BLaER1 treated with 17β-estradiol and CSF1 and Interleukin-3, amounts not matched to agents 10 nM and 100 nM (cell line): Measurements from ENCODE around the gene LGR4.

Source experiments
- H3K27ac ChIP-seq, 11 experiments: shearing (Covaris generic); formaldehyde crosslinking; 2 replicates each; pipeline ENCODE4 v1.8.1; 2022
- H3K27me3 ChIP-seq, 11 experiments: shearing (Covaris generic); formaldehyde crosslinking; 2 replicates each; pipeline ENCODE4 v1.8.1; 2022
- H3K36me3 ChIP-seq, 11 experiments: shearing (Covaris generic); formaldehyde crosslinking; 2 replicates each; pipeline ENCODE4 v1.8.1; 2022
- H3K4me1 ChIP-seq, 10 experiments: shearing (Covaris generic); formaldehyde crosslinking; 2 replicates each; pipeline ENCODE4 v1.8.1; 2022
- H3K4me2 ChIP-seq, 11 experiments: shearing (Covaris generic); formaldehyde crosslinking; 2 replicates each; pipeline ENCODE4 v1.8.1; 2022
- H3K4me3 ChIP-seq, 10 experiments: shearing (Covaris generic); formaldehyde crosslinking; 2 replicates each; pipeline ENCODE4 v1.8.1; 2022
- H3K9ac ChIP-seq, 11 experiments: shearing (Covaris generic); formaldehyde crosslinking; 2 replicates each; pipeline ENCODE4 v1.8.1; 2022
- H3K9me3 ChIP-seq, 11 experiments: shearing (Covaris generic); formaldehyde crosslinking; replicated peaks in 1 of 11; 2 replicates each; pipeline ENCODE4 v1.8.1; 2022
- H4K20me1 ChIP-seq, 11 experiments: shearing (Covaris generic); formaldehyde crosslinking; 2 replicates each; pipeline ENCODE4 v1.8.1; 2022
- Cebpa-rat ChIP-seq, 11 experiments: shearing (Covaris generic); IDR thresholded peaks; 2 replicates each; pipeline ENCODE4 v1.8.1; 2022

The LGR4 gene

DNA sequence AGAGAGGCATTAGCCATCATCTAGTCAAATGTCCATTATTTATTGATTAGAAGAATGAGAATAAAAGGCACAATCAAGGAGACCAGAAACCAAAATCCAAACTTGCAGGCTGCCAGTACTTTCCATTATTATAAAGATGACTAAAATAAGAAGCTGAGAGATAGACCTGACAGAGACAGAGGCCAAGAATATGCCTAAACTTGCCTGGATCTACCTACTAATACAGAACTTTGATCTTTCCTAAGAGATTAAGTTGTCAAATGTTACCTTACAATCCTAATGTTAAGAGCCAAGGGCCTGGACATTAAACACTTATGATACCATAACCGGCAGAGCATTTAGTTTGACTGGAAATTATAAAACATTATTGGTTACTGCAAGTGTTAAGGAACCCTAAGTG, 6.2 kb downstream of the LGR4 start:
- Histone ChIP-seq H3K9me3 (no peaks in the 10 kb centered on the region), H3K4me3 (no peak overlapping the region), H3K4me1 (peaks cover 9 to 36% (median 21%) of the 10 kb centered on the region in 10 experiments), H4K20me1 (0 out of 22 replicates have a peak, but pooled peaks cover 0 to 5% (median 0%) of the 10 kb centered on the region in 11 experiments), H3K9ac (no peak overlapping the region), H3K36me3 (no peaks in the 10 kb centered on the region), H3K27ac (no peak overlapping the region), H3K27me3 (peaks cover 0 to 15% (median 8%) of the 10 kb centered on the region in 11 experiments; a peak in 12 of 22 replicates), H3K4me2 (no peak overlapping the region)
- TF ChIP-seq Cebpa-rat (IDR thresholded peaks at IDR 0.05) = no peak

DNA sequence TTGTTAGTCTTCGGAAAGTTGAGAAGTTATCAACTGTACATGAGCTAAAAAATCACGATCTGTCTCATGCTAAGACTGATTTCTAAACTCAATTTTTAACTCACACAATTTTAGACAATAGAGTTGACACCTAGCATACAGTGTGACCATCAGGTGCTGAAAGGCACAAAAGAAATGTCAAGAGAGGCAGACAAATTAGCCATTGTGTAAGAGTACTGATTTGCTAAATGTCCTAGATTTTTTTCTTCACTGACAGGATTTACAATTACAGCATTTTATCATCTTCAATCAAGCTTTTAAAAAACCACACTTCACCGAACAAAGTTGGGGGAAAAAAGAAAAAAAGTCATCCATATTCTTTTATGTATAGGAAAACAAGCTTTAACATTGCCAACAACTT, 7.0 kb downstream of the LGR4 start:
- Histone ChIP-seq H3K27ac (no peak overlapping the region), H3K36me3 (no peaks in the 10 kb centered on the region), H3K4me3 (no peak overlapping the region), H3K4me1 (peaks cover 1 to 29% (median 14%) of the 10 kb centered on the region in 10 experiments), H4K20me1 (0 out of 22 replicates have a peak, but pooled peaks cover 0 to 5% (median 0%) of the 10 kb centered on the region in 11 experiments), H3K27me3 (peaks cover 0 to 8% (median 1%) of the 10 kb centered on the region in 11 experiments; a peak in 11 of 22 replicates), H3K9me3 (no peaks in the 10 kb centered on the region), H3K4me2 (no peak overlapping the region), H3K9ac (no peak overlapping the region)
- TF ChIP-seq Cebpa-rat (IDR thresholded peaks at IDR 0.05) = no peak

DNA sequence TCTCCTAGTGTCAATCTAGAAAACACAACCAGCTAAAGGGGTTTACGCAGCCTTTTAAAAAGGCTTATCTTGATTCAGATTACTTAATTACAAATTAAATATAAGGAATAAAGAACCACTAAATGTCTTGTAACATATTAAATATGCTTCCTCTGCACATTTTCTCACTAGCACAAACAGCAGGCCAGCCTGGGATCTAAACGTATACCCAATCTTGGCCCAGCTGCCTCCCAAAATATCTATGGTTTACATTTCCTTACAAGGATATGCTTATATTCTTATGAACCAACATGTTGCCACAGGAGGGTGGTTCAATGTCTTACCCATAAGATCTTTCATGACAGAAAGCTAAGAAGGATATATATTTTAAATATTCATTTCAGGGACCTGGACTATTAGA, 7.7 kb downstream of the LGR4 start:
- no peaks in the 10 kb centered on the region for H3K36me3 ChIP-seq
- H3K4me2 ChIP-seq = no peak overlapping the region
- no peaks in the 10 kb centered on the region for H3K9me3 ChIP-seq
- H3K4me3 ChIP-seq = no peak overlapping the region
- peaks cover 0 to 22% (median 10%) of the 10 kb centered on the region in 10 experiments; a peak in 11 of 20 replicates for H3K4me1 ChIP-seq
- no peak overlapping the region for H3K27ac ChIP-seq
- no peaks in the 10 kb centered on the region for H4K20me1 ChIP-seq
- 0 out of 22 replicates have a peak, but pooled peaks cover 0 to under 1% (median 0%) of the 10 kb centered on the region in 11 experiments for H3K27me3 ChIP-seq
- no peak for TF ChIP-seq Cebpa-rat (IDR thresholded peaks at IDR 0.05)
- H3K9ac ChIP-seq = no peak overlapping the region

DNA sequence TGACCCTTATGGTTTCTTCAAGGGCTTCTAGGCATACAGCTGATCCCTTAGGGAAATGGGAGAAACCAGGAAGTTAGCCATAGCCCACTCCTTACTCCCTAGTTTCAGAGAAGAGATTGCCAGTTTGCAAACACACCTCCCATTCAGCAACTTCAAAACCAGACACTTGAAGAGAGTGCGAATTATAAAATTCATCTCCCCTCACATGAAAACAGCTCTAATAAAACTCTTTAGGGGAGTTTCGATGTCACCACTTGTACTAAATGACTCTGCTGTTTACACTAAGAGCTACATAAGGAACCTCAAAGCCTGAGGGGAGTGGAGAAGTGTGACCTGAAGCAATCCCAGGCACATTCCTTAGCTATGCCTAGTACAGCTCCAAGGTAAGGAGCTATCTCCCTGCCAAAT, 8.3 kb downstream of the LGR4 start:
- Histone ChIP-seq H3K4me2 (no peak overlapping the region), H3K4me3 (no peak overlapping the region), H3K27ac (no peak overlapping the region), H3K36me3 (no peaks in the 10 kb centered on the region), H3K9me3 (no peaks in the 10 kb centered on the region), H3K9ac (no peak overlapping the region), H3K27me3 (no peaks in the 10 kb centered on the region), H4K20me1 (no peaks in the 10 kb centered on the region), H3K4me1 (peaks cover 0 to 16% (median 7%) of the 10 kb centered on the region in 10 experiments; a peak in 11 of 20 replicates)
- no peak for TF ChIP-seq Cebpa-rat (IDR thresholded peaks at IDR 0.05)

DNA sequence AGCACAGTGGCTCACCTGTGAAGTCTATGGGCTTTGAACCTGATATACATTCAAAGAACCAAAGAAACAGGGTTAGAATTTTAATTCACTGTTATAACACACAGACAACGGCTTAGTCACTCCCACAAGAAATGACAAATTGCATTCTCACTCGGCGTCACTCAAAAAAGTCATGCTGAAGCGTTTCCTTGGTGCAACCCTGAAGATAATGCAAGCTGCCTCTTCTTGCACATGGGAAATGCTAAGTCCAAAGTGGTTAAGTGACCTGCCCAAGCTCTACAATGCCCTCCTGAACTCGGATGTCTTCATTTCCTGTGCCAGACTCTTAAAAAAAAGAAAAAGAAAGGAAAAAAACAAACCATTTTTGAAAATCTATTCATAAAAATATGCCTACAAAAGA, 10.0 kb downstream of the LGR4 start:
- Histone ChIP-seq H3K4me3 (no peak overlapping the region), H3K27ac (no peak overlapping the region), H3K4me2 (no peak overlapping the region), H3K27me3 (no peaks in the 10 kb centered on the region), H4K20me1 (no peaks in the 10 kb centered on the region), H3K36me3 (no peaks in the 10 kb centered on the region), H3K4me1 (peaks cover 0 to 8% (median 0%) of the 10 kb centered on the region in 10 experiments; a peak in 2 of 20 replicates), H3K9ac (no peak overlapping the region), H3K9me3 (no peaks in the 10 kb centered on the region)
- TF ChIP-seq Cebpa-rat (IDR thresholded peaks at IDR 0.05) = no peak

DNA sequence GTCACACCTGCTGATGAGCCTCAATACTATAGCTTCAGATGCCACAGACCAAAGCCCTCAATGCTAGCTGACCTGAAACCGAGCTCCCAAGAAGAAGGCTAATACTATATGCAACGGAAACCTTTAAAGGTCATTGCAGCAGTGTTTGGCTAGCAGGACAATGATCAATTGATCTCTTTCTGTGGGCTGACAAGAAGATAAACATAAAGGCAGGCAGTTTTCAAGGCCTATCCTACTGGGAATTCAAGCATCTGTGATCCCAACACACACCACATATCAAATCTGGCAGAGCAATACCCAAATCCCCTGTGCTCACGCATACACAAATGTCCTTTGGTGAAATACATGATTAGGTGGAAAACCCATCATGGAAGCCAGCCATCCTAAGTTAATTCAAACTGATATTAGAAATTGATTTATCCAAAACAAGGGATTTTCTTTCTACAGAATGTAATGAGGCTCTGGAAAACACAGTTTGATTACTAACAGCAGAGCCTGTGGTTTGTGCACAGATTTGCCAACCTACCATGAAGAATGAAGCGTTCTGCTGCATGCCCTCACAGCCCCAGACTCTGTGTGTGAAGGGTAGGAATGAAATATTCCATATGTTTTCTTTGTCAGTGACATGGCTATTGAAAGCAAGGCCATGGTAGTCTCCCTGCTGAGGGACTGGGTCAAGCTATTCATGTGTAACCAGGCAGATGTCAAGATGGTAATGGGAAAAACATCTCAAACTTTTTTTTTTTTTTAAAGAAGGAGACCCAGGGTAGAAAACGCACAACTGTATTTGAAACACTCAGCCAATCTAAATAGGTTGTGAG, 12.2 kb downstream of the LGR4 start:
- no peak overlapping the region for H3K9ac ChIP-seq
- H3K27ac ChIP-seq = no peak overlapping the region
- no peaks in the 10 kb centered on the region for H4K20me1 ChIP-seq
- peaks cover 0 to 8% (median 0%) of the 10 kb centered on the region in 10 experiments; a peak in 2 of 20 replicates for H3K4me1 ChIP-seq
- 0 out of 22 replicates have a peak overlapping the region, but pooled peaks of 1 of the 11 experiments have one; percentile 3 for H3K4me2 ChIP-seq
- no peak overlapping the region for H3K4me3 ChIP-seq
- H3K9me3 ChIP-seq = no peaks in the 10 kb centered on the region
- H3K27me3 ChIP-seq = no peaks in the 10 kb centered on the region
- no peaks in the 10 kb centered on the region for H3K36me3 ChIP-seq
- TF ChIP-seq Cebpa-rat (IDR thresholded peaks at IDR 0.05) = no peak

DNA sequence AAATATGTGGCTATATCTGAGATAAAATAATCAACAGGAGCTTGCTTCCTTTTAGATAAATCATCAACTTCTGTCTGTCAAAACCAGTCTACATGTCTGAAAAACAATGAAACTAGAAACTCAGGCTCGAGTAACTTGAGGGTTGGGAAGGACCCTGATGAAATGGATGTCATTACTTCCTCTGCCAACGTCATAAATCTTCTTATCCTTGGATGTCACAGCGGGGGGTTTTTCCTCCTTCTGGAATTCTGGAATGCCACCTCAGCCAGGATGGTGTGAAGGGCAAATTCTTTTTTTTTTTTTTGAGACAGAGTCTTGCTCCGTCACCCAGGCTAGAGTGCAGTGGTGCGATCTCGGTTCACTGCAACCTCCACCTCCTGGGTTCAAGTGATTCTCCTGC, 13.4 kb downstream of the LGR4 start:
- TF ChIP-seq Cebpa-rat (IDR thresholded peaks at IDR 0.05) = no peak
- no peak overlapping the region for H3K4me3 ChIP-seq

DNA sequence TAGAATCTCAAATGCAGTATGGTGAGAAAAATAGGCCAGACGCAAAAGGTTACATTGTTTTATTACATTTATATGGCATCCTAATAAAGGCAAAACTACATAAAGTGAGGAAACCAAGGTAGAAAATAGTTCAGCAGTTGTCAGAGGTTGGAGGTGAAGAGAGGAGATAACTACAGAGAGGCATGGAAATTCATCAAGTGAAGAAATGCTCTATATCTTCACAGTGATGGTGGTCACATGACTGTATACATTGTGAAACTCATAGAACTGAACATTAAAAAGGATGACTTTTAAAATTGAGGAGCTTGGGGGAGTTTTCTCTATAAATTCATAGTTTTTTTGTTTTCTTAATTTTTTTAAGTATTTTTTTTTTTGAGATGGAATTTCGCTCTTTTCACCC, 14.4 kb downstream of the LGR4 start:
- Histone ChIP-seq H3K9ac (no peak overlapping the region), H3K4me2 (no peak overlapping the region), H3K4me3 (no peak overlapping the region), H4K20me1 (no peaks in the 10 kb centered on the region), H3K36me3 (no peaks in the 10 kb centered on the region), H3K4me1 (peaks cover 0 to 8% (median 0%) of the 10 kb centered on the region in 10 experiments; a peak in 2 of 20 replicates), H3K27ac (no peak overlapping the region), H3K9me3 (no peaks in the 10 kb centered on the region), H3K27me3 (no peaks in the 10 kb centered on the region)
- no peak for TF ChIP-seq Cebpa-rat (IDR thresholded peaks at IDR 0.05)

More for the DNA sequence above, 13.4 kb downstream of the LGR4 start:
- H3K27ac ChIP-seq = no peak overlapping the region
- H3K27me3 ChIP-seq = no peaks in the 10 kb centered on the region
- H3K4me2 ChIP-seq = no peak overlapping the region
- H3K9me3 ChIP-seq = no peaks in the 10 kb centered on the region
- H3K9ac ChIP-seq = no peak overlapping the region
- H3K36me3 ChIP-seq = no peaks in the 10 kb centered on the region
- no peaks in the 10 kb centered on the region for H4K20me1 ChIP-seq
- H3K4me1 ChIP-seq = peaks cover 0 to 8% (median 0%) of the 10 kb centered on the region in 10 experiments; a peak in 2 of 20 replicates

DNA sequence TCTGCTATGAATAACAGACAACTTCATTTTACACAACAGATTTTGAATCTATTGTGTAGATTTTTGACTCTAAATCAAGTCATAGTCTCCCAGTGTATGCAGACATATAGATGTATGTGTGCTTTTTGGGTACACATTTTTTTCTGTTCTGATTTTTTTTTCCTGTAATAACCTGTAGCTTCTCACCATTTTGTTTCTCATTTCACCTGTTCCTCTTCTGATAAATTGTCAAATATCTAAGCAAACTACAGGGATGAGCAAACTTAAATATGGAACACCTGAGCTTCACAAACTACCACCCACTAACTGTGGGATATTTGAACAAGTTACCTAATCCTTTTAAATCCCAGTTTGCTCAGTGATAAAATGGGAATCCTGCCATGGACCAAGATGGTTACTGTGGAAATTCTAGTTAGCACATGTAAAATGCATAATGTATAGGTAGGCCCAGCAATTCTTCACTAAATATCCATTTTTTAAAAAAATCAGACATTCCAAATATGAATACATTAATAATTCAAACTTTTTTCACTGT, 15.7 kb downstream of the LGR4 start:
- H3K9me3 ChIP-seq = no peaks in the 10 kb centered on the region
- H3K4me3 ChIP-seq = no peak overlapping the region
- no peak overlapping the region for H3K27ac ChIP-seq
- peaks cover 0 to 8% (median 0%) of the 10 kb centered on the region in 10 experiments; a peak in 2 of 20 replicates for H3K4me1 ChIP-seq
- TF ChIP-seq Cebpa-rat (IDR thresholded peaks at IDR 0.05) = no peak
- H3K36me3 ChIP-seq = no peaks in the 10 kb centered on the region
- H3K9ac ChIP-seq = no peak overlapping the region
- no peak overlapping the region for H3K4me2 ChIP-seq
- H4K20me1 ChIP-seq = no peaks in the 10 kb centered on the region
- no peaks in the 10 kb centered on the region for H3K27me3 ChIP-seq
